Stimulated activated CD4-positive, alpha-beta T cell treated with anti-CD3 and anti-CD28 coated beads, Interleukin-12 subunit alpha, Interleukin-12 subunit beta, amount 100 ng/mL, for 48 hours (primary cell): ENCODE measurements around the gene TMEM42.

ENCODE experiments used
- DNase-seq, 3 donors: peaks; one replicate each; pipeline ENCODE4 v3.0.0-alpha.2; 2020; ENCODE audit warnings: low read depth in 2 of 3, low spot score in 1 of 3

TMEM42 gene

DNA sequence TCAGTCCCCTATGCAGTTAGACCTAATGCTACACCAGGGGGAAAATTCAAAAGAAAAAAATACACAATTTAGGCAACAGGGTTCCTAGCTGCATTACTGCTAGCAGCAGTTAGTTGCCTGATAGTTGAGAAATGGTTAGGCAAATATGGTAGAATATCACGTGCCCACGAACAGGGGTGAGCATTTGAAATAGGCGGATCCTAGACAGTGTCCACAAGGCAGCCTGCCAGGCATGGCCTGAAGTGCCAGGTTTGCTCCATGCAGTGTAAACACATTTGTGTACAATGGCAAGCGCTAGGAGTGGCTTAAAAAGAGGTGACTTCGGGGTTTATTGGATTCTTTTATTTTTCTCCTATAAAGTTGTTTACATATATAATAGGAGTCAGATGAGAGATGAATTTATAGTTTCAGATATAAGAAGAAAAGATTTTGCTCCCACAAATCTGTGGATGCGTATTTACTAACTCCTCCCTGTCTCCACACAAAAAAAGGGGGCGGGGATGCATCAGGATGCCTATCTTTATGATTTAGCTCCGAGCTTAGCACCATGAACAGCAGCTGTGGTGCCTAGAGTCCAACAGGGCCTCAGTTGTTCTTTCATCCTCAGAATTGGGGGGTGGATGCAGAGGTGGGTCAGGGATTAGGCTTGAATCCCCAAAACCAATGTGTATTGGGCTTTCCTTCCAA is 8.8 kb downstream of the TMEM42 start:
- DNase-seq, result no peak

DNA sequence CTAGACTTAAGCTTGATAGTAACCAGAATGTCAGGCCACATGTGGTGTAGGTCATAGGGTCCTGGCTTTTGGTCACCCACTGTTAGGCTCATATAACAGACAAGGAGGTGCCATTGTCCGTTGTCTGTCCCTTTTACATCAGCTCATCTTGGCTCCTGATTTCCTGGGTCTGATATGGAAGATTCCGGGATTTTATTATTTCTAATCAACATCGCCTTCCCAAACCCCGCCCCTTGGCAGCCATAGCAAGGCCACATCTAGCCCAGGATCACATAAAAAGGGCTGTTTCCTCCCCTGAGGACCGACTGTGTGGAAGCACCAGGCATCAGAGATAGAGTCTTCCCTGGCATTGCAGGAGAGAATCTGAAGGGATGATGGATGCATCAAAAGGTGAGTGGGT is 12.6 kb downstream of the TMEM42 start, which contains the start of gene TGM4:
Gene TGM4 (plus strand): TSS at position 301 of the 400 bp plus-strand sequence. CDS start 71 bp downstream, at position 372.
- no peak for DNase-seq

DNA sequence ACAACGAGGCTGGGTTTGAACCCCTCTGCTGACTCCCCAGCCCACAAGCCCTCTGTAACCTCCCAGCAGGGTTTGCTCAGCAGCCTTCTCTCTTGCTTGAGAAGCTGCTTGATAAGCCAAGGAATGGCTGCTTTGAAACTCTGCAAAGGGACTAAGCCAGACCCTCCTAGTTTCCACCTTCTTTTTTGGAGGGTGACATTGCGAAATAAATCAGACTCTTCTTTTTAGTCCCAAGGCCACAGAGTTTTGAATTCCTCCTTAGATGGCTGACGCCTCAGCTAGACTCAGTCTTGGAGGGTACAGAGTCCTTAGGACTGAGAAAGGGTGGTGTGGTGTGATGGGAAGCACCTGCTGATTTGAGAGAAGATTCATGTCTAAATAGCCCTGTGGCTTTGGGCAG is 13.9 kb downstream of the TMEM42 start:
- DNase-seq, result no peak

DNA sequence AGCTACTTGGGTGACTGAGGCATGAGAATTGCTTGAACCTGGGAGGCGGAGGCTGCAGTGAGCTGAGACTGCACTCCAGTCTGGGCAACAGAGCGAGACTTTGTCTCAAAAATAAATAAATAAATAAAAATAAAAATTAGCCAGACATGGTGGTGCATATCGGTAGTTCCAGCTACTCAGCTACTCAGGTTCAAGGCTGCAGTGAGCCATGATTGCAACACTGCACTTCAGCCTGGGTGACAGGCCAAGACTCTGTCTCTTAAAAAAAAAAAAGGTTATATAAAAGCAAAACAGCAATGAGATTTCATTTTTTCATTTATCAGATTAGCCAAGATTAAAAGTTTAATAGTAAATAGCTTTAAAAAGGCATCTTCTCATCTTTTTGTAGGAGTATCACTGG is 15.6 kb downstream of the TMEM42 start:
- no peak for DNase-seq

DNA sequence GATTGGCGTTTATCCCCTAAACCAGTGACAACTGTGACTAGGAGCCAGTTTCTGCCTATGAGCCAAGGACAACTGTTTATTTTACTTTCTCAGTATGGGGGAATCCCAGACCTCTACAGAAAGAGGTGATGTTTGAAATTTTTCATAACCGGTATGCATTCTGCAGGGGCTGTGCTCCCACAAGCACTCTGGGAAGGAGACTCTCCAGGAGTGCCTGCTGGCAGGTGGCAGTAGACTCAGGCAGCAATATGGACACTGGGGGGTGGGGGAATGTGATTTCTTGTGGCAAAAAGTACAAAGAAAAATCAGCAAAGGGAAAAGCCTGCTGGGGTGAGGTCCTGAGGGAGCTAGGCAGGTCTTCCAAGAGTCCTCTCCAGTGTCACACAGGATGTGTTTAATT is 18.6 kb downstream of the TMEM42 start:
- DNase-seq, result no peak

DNA sequence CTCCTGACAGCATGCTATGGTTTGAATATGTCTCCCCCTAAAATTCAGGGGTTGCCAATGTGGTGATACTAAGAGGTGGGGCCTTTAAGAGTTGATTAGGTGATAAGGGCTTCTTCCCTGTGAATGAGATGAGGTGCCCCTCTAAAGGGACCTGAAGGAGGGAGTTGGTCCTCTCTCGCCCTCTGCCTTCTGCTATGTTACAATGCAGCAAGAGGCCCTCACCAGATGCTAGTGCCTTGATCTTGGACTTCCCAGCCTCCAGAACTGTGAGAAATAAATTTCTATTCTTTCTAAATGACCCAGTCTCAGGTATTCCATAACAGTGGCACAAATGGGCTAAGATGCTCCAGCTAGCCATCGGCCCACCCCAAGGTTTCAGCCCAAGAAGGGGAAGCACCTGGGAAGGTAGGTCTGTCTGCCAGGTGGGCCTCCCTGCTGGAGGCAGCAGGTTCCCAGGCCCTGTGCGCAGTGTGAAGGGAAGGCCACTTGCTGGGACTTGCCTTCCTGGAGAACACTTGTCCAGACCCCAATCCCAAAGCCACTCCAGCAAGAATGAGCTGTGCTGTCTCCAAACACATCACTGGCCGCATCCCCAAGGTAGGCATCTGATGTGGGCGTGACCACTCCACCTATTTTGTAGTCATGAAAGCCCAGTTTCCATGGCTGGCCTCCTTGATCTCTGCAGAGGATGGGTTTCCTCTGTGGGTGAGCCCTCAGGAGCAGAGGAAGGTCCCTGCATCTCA is 21.7 kb downstream of the TMEM42 start:
- DNase-seq, result no peak

DNA sequence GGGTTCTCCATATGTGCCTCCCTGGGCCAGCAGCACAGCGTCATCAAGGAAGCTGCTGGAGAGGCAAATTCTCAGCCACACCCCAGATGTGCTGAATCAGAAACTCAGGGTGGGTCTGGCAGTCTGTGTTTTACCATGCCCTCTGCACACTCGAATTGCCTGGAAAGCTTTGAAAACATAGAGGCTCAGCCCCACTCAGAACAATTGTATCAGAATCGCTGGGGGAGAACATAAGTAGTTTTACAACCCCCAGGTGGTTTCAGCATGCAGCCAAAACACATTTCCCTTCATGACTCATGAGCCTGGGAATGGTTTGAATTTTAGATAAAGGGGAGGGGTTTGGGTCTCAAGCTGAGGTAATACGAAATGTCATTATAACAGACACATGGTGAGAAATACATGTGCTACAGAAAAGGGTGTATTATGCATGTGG is 22.3 kb downstream of the TMEM42 start:
- DNase-seq, result no peak

DNA sequence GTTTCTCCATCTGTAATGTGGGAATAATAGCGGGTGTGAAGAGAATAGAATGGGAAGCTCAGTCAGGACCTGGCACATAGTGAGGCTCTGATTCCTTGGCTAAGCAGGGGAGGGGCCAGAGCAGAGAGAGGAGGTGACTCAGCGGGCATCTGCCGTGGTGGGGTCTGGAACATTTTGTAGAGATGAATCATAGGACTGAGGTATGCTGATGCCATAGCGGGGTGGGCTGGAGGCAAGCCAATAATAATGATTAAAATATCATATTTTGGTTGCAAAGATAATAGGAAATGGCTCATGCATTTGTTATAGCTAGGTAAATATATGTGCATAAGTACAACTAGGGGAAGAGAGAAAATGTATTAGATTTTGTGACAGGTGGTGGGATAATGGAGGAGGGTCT is 23.9 kb downstream of the TMEM42 start:
- no peak for DNase-seq

DNA sequence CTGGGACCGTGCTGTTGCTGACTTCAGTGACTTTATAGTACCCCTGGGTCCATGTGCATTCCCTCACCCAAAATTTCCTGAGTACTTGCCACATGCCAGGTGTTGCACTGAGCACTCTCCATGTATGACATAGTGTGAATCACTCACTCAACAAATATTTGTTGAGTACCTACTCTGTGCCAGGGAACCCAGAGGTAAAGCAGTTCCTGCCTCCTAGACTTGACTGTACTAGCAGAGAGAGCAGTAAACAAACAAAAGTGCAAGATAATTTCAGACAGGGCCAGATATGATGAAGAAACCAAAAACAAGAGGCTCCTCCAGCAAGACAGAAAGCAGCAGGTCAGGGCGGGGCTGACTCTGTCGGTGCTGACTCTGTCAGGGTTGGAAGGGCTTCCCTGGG is 24.8 kb downstream of the TMEM42 start:
- no peak for DNase-seq

DNA sequence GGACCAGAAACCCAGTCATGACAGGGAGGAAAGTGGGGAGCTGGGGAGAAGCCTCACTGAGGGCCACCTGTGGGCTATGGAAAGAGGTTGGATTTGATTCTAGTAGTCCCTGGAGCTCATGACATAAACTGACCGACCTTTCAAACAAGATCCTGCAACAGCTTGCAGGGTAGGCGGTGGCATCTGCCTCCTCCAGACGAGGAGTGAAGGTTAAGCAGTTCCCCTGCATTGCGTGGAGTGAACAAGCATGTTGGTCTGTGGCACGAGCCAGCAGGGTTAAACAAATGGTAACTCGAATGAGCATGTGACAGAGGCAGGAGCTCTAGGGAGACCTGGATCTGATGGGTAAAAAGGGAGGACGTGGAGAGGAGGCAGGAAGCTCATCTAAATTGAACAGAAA is 25.4 kb downstream of the TMEM42 start:
- no peak for DNase-seq

DNA sequence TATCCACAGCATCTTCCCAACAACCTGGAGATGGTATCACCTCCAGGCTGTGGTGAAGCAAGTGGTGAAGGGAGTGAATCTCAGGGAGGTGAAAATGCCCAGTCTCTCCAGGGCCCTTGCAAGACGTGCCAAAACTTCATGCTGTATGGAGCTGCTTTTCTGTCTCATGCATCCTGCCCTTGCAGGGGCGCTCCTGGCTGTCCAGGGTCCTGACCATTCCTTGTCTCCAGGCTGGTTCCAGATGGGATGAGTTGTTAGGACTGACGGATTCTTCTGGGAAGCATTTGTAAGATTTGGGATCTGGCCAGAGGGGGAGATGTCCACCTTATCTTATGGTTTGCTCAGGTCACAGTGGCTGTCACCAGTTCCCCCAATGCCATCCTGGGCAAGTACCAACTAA is 28.5 kb downstream of the TMEM42 start:
- DNase-seq, result no peak

DNA sequence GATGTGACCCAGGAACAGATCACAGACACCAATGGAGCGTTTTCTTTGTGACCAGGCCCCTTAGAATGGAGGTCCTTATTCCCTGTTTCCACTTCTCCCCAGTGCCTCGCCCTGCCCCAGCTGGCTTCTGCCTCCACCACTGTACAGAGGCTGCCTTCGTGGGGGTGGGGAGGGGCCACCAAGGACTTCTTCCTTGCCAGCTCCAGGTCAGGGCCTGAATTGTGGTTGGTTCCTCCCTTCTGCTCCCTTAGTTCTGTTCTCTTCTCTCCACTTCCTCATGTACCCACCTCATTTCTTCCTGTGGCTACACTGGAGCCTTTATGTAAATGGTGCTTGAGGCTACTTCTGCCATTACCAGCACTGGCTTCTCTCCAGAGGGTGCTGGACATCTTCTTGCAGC is 29.1 kb downstream of the TMEM42 start:
- DNase-seq, result no peak

DNA sequence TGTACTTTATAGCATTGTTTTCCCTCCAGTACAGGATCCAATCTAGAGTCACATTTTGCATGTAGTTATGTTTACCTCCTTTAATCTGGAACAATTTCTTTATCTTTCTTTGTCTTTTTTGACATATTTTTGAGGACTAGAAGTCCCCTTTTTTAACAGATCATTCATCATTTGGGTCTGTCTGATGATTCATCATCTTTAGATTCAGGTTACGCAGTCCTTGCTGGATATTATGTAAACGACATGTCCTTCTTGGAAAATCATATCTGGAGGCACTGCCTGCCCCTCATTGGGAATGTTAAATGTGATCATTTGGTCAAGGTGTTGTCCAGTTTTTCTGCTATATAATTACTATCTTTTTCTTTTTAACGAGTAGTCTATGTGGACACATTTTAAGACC is 31.0 kb downstream of the TMEM42 start:
- DNase-seq, result no peak

DNA sequence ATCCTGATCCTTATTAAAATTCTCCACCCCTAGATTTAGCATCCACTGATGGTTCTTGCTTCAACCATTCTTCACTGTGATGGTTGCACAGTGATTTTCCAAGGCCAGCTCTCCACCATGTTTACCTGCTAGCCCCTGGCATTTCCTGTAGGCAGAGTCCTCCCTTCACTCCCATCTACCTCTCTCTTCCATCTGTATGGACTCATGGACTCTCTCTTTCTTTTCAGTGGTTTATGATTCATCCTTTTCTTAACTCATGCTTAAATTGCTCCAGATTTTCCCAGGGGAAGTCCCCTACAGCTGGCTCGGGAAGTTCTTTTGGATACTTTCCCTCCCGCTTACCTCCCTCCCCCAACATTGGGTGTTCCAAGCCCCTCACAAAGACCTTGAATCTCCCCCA is 31.4 kb downstream of the TMEM42 start:
- no peak for DNase-seq

DNA sequence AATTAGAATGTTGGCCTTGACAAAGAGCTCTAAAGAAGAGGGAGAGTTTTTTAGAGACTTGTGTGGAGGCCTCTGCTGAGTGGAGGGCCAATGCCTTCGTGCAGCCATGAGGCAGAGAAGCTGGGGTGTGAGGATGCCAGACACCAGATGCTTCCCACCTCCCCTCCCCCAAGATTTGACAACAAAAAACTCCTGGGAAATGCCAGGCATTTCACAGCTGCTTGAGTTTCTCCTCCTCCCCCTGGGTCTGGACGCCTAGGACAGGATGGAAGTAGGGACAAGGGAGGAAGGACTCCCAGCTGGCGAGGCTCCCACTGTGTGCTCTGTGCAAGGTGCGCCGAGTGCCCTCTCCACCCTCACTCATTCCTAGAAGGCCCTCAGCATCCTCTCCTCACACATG is 32.8 kb downstream of the TMEM42 start:
- no peak for DNase-seq

DNA sequence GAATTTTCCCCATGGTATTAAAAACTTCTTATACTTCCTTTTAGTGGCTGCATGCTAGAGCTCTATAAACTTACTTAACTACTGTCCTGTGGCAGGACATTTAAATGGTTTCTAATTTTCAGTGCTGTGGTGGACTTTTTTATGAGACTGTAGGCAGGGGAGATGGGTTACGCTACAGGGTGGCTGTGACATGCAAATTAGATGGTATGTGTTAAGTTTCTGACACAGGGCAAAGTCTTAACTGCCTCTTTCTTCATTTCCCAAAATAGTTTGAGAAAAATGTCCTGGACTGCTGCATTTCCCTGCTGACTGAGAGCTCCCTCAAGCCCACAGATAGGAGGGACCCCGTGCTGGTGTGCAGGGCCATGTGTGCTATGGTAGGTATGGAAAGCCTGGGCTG is 34.7 kb downstream of the TMEM42 start:
- DNase-seq, result no peak

DNA sequence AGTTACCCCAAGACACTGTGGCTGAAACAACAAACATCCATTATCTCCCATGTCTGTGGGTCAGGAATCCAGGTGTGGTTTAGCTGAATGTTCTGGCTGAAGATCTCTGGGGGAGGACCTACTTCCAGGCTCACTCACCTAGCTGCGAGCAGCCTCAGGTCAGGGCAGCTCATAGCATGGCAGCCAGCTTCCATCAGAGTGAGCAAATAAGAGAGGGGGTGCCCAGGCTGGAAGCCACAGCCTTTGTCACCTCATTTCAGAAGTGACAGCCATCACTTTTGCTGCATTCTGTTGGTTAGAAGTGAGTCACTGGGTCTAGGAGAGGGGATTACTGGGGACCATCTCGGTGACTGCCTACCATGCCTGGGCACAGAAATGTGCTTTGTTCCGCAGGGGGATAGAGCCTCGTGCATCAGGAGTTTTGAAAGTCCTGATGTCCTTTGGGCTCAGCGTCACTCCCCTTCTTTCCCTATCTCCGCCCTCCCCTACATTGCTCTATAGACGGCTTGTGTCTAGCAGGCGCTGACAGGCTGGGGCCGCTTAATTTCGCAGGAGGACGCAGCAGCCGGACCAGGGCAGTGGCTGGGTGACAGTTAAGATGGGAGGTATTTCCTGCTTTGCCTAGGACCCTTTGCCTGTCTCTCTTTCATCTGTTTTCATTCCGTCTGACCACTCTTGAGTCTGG is 38.1 kb downstream of the TMEM42 start:
- no peak for DNase-seq

DNA sequence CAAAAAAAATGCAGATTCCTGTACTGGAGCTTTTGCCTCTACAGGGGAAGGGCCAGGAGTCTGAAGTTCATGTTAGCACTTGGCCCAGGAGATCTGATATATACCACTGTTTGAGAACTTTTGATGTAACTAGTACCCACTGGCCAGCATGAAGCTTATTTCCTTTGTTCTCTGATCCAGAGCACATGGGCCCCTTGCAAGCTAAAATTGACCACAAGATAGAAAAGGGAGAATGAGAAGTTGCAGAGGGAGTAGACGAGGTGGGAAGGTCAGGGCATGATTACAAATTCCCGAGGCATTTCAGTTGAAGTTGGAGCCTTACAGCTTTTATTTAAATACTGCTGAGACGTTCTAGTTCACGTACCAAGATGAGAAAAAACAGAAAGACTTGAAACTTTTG is 40.9 kb downstream of the TMEM42 start:
- no peak for DNase-seq

DNA sequence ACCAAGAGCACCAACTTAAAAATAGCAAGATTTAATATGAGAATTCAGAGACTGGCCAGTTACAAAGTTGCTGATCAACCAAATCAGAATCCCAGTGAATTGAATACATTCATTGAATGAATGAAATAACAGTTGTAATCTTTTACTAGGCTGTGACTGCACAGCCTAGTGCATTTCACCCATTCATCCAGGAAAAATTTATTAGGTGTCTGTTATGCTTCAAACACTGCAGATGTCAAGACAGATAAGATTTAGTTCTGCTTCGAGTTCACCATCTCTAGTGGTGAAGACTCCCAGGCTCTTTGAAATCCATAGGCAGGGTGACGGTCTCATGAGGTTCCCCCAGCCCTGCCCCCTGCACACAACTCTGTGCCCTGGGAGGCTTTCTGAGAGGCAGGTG is 41.6 kb downstream of the TMEM42 start:
- no peak for DNase-seq

DNA sequence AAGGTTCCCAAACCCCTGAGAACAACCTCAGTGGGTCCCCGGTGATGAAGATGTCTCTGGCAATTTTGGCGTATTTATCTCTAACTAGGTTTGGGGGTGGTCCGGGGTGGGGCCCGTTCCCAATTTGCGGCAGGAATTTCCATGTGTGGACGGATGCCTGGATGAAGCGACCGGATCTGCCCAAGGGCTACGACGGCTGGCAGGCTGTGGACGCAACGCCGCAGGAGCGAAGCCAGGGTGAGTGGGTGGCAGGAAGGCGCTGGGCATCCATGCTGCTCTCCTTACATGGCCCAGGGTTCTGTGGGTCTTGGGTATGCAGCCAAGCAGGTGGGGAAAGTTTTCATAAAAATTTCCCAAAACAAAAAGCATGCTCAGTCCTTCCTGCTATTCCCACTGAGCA is 42.0 kb downstream of the TMEM42 start:
- DNase-seq, result no peak

DNA sequence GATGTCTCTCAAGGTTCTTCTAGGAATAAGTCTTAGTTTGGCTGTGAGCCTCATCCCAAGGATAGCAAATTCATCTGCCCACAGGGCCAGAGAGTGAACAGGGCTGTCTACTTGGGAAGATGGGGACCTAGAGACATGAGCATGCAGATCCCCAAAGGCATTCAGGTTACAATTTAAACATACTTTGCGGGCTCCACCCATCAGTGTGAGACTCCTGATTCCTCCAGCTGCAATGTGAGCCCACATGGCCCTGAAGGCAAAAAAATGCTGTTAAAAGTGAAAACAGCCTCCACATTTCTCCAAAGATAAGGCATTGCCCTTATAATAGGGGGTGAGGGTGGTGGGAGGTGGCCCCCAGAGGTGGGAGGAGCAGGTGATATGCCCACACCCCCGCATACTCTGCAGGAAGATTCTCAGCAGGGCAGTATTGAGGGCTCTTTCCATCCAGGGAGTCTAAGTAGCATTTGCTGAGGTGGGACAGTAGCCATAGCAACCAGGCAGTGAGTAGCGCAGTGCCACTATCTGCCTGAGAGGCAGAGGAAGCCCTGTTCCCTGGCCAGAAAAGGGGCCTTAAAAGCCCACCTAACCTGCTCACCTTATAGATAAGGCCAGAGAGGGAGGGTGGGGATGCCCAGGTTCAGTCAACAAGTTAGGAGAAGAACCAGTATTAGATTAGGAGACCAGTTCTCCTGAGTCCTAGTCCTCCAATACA is 43.9 kb downstream of the TMEM42 start:
- no peak for DNase-seq

DNA sequence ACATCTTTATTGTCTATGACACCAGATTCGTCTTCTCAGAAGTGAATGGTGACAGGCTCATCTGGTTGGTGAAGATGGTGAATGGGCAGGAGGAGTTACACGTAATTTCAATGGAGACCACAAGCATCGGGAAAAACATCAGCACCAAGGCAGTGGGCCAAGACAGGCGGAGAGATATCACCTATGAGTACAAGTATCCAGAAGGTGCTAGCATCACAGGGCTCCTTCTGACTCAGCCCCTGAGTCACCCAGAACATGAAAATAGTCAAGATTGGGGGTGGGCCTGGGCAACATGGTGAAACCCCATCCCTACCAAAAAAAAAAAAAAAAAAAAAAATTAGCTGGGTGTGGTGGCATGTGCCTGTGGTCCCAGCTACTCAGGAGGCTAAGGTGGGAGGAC is 45.3 kb downstream of the TMEM42 start:
- peak in 1 of 3 donors; percentile 8 for DNase-seq
